ENCODE data around the gene CTBS. TPM values are rescaled to one million over a fixed set of nuclear protein-coding genes. Genes with fewer than 3 reads are reported as not detected.
A peak's percentile ranks its signal among the peaks of the same experiment; 100 is the strongest.

The CTBS gene
- total RNA-seq, 4 donors from 2014 or later, result 6.9 to 17.0 (median 12.2) TPM

DNA sequence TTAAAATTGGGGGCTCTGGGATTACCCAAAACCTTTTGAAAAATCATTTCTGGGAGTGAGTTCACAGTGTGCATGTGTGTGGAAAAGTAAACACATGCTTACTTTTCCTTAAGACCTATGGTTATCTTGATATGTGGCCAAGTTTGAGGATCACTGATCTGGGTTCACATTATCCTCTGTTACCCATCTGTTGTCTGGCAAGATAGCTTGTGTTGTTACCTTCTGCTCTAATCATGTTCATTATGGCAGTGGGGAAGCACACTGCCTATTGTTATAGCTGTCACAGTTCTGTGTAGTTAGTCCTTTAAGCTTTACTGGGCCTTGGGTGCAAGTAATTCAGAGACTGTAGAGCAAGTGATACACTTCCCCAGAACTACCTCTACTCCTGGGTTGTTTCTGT is 5.0 kb downstream of the CTBS start:
- ATAC-seq, result no peak
- Histone ChIP-seq H3K36me3 (peaks cover 0 to 52% of the 10 kb centered on the region in 2 donors), H3K9me3 (no peaks in the 10 kb centered on the region), H3K27ac (no peak overlapping the region), H3K4me3 (no peak overlapping the region), H3K4me1 (peaks cover 0 to 17% (median 2%) of the 10 kb centered on the region in 3 donors), H3K27me3 (no peaks in the 10 kb centered on the region)
- no peak for TF ChIP-seq EP300 (IDR thresholded peaks at IDR 0.05)
- TF ChIP-seq, protein P1, sequence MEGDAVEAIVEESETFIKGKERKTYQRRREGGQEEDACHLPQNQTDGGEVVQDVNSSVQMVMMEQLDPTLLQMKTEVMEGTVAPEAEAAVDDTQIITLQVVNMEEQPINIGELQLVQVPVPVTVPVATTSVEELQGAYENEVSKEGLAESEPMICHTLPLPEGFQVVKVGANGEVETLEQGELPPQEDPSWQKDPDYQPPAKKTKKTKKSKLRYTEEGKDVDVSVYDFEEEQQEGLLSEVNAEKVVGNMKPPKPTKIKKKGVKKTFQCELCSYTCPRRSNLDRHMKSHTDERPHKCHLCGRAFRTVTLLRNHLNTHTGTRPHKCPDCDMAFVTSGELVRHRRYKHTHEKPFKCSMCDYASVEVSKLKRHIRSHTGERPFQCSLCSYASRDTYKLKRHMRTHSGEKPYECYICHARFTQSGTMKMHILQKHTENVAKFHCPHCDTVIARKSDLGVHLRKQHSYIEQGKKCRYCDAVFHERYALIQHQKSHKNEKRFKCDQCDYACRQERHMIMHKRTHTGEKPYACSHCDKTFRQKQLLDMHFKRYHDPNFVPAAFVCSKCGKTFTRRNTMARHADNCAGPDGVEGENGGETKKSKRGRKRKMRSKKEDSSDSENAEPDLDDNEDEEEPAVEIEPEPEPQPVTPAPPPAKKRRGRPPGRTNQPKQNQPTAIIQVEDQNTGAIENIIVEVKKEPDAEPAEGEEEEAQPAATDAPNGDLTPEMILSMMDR (IDR thresholded peaks at IDR 0.05), result no peak
- TF ChIP-seq POLR2AphosphoS5 (IDR thresholded peaks at IDR 0.05), result no peak
- no peak for TF ChIP-seq POLR2A (IDR thresholded peaks at IDR 0.05)

DNA sequence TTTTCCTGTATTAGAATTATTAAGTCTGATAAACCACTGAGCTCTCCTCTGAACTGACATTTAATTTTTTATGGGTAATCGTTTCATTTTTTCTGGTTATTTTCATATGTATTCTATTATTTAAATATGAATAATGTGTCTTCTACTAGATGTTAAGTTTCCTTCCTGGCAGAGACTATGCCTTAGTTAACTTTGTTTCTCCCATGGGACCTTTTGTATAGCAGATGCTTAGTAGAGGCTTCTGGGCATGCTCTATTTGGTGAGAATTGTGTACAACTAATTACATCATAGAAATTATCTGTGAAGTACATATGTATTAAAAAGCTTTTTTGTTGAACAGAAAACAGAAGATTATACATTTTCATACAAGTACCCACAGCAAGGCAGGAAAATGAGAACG is 23.4 kb downstream of the CTBS start:
- no peak for ATAC-seq
- WGBS, 2 donors (ENCODE audit: low coverage in 1 of 2), result 77 to 90% methylated on average over 2 of the region's 2 CpGs
- H3K9me3 ChIP-seq, result no peaks in the 10 kb centered on the region
- no peak for TF ChIP-seq EP300 (IDR thresholded peaks at IDR 0.05)
- TF ChIP-seq POLR2AphosphoS5 (IDR thresholded peaks at IDR 0.05), result no peak
- TF ChIP-seq POLR2A (IDR thresholded peaks at IDR 0.05), result no peak
- TF ChIP-seq, protein P1 (IDR thresholded peaks at IDR 0.05), result no peak
- H3K27ac ChIP-seq, result no peak overlapping the region
- no peaks in the 10 kb centered on the region for H3K4me1 ChIP-seq
- no peak overlapping the region for H3K4me3 ChIP-seq
- H3K36me3 ChIP-seq, result peaks cover 0 to 11% of the 10 kb centered on the region in 2 donors
- H3K27me3 ChIP-seq, result no peaks in the 10 kb centered on the region

DNA sequence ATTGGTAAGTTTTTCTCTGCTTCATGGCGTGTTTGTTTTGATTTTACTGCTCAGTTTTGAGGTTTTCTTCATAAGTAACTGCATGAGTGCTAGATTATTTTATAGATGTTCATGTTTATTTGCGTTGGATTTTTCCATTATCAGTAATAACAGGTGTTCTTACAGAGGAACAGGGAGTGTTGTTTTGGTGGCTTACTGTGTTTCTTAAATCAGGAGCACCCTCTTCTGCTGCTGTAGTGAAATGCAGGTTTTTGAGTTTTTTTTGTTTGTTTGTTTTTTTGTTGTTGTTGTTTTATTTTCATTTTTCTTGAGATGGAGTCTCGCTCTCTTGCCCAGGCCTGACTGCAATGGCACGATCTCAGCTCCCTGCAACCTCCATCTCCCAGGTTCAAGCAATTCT is 32.6 kb downstream of the CTBS start:
- Histone ChIP-seq H3K4me1 (no peaks in the 10 kb centered on the region), H3K36me3 (peaks cover 0 to 34% of the 10 kb centered on the region in 2 donors), H3K9me3 (no peaks in the 10 kb centered on the region), H3K4me3 (no peak overlapping the region), H3K27ac (no peak overlapping the region), H3K27me3 (no peaks in the 10 kb centered on the region)
- ATAC-seq, result no peak
- TF ChIP-seq, protein P1 (IDR thresholded peaks at IDR 0.05), result peak in 1 of 4 experiments; percentile 16
- no peak for TF ChIP-seq POLR2AphosphoS5 (IDR thresholded peaks at IDR 0.05)
- TF ChIP-seq POLR2A (IDR thresholded peaks at IDR 0.05), result no peak
- TF ChIP-seq EP300 (IDR thresholded peaks at IDR 0.05), result no peak
- WGBS, 2 donors (ENCODE audit: low coverage in 1 of 2), result 90 to 93% methylated on average over 2 to 4 of the region's 4 CpGs

DNA sequence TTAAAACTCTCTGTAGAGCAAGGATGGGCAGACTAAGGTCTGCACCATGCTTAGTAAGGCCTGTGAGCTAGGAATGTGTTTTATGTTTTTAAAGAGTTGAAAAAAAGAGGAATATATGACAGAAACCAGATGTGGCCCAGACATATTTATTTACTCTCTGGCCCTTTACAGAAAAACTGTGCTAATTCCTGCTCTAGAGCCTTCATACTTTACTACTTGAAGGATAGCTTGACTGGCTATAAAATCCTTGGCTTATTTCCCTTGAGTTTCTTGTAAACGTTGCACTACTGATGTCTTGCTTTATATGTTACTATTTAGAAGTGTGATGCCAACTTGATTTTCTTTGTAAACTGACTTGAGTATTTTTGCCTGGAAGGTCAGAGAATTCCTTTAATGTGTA is 33.5 kb downstream of the CTBS start:
- 11 to 18% methylated on average over 1 of the region's 1 CpG for WGBS, 2 donors (ENCODE audit: low coverage in 1 of 2)
- no peaks in the 10 kb centered on the region for H3K4me1 ChIP-seq
- H3K27ac ChIP-seq, result no peak overlapping the region
- peaks cover 0 to 34% of the 10 kb centered on the region in 2 donors for H3K36me3 ChIP-seq
- no peaks in the 10 kb centered on the region for H3K9me3 ChIP-seq
- no peak overlapping the region for H3K4me3 ChIP-seq
- TF ChIP-seq POLR2A (IDR thresholded peaks at IDR 0.05) (no peak), POLR2AphosphoS5 (IDR thresholded peaks at IDR 0.05) (no peak)
- TF ChIP-seq, protein P1 (IDR thresholded peaks at IDR 0.05), result no peak
- no peak for ATAC-seq
- no peaks in the 10 kb centered on the region for H3K27me3 ChIP-seq

DNA sequence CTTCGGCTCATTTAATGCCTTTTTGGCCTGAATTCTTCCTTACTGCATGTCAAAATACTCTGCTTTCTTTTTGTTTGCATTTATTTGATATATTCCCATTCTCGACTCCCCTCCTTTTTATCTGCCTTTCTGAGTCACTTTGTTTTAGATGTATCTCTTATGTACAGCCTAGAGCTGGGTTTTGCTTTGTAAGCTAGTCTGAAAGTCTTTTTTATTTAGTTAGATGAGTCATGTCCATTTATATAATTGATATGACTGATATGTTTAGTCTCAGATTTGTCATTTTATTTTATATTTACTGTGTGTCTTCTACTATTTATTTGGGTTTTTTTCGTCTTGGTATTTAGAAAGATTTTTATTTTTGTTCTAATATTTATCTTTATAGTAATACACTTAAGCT is 34.3 kb downstream of the CTBS start:
- Histone ChIP-seq H3K4me3 (no peak overlapping the region), H3K36me3 (peaks cover 0 to 34% of the 10 kb centered on the region in 2 donors), H3K9me3 (no peaks in the 10 kb centered on the region), H3K4me1 (no peaks in the 10 kb centered on the region), H3K27ac (no peak overlapping the region), H3K27me3 (no peaks in the 10 kb centered on the region)
- 73 to 92% methylated on average over 2 to 3 of the region's 3 CpGs for WGBS, 2 donors (ENCODE audit: low coverage in 1 of 2)
- ATAC-seq, result no peak
- TF ChIP-seq EP300 (IDR thresholded peaks at IDR 0.05), result no peak
- no peak for TF ChIP-seq POLR2AphosphoS5 (IDR thresholded peaks at IDR 0.05)
- TF ChIP-seq, protein P1 (IDR thresholded peaks at IDR 0.05), result no peak
- TF ChIP-seq POLR2A (IDR thresholded peaks at IDR 0.05), result no peak

All from gastroesophageal sphincter (tissue), 4 donors.